ENCODE measurements around the gene CAMK2B.

CAMK2B gene

DNA sequence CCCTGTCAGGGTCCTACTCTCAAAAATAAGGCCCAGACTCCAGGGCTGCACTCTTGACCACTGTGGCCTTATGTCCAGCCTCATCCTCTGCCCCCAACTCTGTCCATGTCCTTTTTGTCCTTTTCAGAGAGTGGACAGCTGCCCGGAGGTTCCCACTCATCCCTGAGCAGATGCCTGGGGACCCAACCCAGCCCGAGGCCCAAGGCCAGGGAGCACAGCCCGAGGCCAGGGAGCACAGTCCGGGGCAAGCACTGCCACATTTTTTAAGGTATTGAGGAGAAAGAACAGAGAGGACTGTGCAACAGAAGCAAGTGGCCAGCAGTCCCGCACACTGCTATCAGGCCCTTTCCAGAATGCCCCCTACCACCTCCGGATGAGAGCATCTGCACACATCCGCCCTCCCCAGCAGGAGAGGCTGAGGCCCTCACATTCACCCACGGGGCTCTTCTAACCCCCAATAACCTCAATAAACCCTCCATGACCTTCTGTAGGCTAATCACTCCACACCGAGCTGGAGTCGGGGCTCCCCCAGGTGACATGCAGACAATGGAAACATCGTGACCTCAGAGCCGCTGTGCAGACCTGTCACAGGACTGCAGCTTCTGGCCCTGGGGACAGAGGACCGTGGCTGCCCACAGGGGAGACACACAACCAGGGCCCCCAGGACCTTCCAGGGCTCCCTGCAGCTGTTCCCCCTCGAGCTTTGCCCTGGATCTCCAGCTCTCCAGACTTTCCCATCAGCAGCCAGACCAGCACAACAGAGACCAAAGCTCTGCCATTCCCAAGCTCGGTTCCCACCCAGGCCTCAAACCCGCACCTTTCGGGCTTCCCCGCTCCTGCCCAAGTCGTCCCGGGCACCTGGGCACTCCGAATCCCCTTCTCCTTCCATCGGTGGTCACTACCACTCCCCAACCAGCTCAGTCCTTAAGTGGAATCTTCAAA, 51.4 kb downstream of the CAMK2B start:
- TF ChIP-seq POLR2A (IDR thresholded peaks at IDR 0.05; ENCODE audit: low read depth, low read length): no peak
- no peak for FAIRE-seq

DNA sequence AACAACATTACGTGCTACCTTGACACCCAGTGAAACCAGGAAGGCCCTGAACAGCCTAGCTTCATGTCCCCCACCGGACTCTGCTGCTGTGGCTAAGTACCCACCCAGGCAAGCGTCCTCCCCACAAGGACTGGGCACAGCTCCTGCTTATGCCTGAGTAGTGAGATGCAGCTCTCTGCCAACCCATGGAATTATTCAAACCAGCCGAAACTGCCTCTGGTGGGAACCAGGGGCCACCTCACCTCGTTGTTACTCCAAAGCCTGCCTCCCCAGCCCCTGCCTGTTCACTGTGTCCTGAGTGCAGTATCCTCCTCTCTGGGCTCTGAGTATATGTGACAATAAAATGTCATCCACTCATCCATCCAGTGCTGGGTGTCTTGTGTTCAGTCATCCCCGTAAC, 52.4 kb downstream of the CAMK2B start:
- no peak for FAIRE-seq
- DNase-seq (ENCODE audit: insufficient read length, low spot score): no peak
- TF ChIP-seq POLR2A (IDR thresholded peaks at IDR 0.05; ENCODE audit: low read depth, low read length): no peak

More for the DNA sequence above, 51.4 kb downstream of the CAMK2B start:
- DNase-seq (ENCODE audit: insufficient read length, low spot score): no peak

DNA sequence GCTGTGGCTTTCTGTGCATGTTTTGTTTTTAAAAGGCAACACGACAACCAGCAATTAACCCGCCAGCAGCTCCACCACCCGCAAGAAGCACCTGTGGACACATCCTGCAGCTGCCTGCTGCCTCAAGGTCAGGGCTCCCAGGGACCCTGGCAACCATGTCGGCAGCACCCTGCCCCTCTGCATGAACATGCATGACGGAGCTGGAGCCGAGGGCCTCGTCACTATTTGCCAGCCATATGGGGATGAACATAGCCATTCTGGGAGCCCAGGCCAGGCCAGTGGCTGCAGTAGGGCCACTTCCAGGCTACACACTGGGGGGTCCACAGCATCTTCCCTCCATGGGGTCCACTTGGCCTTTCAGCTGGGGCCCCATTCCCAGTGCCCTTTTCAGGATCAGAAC, 52.9 kb downstream of the CAMK2B start:
- FAIRE-seq: no peak
- no peak for DNase-seq (ENCODE audit: insufficient read length, low spot score)
- no peak for TF ChIP-seq POLR2A (IDR thresholded peaks at IDR 0.05; ENCODE audit: low read depth, low read length)

DNA sequence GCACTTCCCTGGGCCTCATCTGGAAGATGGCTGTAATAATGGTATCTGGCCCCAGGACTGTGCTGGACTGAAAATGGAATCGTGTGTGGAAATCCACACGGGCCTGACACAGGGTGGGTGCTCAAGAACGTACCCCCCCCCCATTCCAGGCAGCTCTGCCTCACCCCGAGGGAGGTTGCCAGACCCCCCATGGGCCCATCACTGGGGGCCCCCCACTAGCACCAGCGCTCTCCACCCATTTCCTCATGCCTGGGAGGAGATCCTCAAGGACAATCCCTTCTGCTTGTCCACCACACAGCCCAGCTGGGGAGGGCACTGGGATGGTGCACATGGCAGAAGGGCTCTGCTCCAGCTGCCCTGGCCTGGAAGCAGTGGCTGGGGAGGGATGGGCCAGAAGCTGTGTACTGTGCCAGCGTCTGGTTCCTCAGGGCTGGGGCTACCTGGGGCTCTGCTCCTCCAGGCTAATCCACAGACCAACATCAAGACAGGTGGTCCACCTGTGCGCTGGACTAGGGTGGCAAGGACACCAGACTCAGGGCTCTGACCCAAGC, 55.4 kb downstream of the CAMK2B start:
- no peak for DNase-seq (ENCODE audit: insufficient read length, low spot score)
- FAIRE-seq: no peak

DNA sequence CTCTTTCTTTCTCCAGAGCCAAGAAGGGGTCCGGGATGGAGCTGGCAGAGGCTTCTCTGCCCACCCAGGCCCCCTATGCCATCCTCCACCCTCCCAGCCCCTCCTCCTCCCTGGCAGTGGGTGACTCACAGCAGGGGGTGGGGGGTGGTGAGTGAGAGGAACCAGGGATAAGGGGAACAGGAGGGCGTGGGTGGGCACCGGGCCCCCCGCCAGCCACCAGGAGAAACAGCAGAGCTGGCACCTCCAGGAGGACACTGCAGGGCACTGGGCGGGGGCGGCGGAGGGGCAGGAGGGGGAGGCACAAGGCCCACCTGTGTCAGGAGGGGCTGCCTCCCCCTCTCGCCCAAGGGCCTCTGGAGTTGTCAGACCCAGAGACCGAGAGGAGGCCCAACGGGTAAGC, 56.0 kb downstream of the CAMK2B start:
- no peak for TF ChIP-seq POLR2A (IDR thresholded peaks at IDR 0.05; ENCODE audit: low read depth, low read length)
- FAIRE-seq (no peak), DNase-seq (ENCODE audit: insufficient read length, low spot score) (no peak)

More for the DNA sequence above, 55.4 kb downstream of the CAMK2B start:
- TF ChIP-seq POLR2A (IDR thresholded peaks at IDR 0.05; ENCODE audit: low read depth, low read length): no peak

DNA sequence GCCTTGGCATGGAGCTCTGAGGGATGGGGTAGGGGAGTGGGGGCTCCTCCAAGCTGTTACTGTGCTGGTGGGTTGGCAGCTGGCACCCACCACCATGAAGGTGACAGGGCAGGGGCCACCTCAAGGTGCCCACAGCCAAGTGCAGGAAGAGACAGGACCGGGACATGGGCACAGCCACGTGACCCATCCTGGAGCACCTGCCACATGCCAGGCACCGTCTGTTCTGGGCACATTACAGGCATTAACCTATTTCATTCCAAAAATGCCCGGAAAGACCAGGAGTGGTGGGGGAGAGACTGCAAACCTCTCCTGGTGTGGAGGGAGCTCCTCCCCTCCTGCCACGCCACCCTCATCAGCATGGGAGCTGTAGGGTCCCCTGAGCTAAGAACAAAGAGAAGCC, 56.7 kb downstream of the CAMK2B start:
- no peak for DNase-seq (ENCODE audit: insufficient read length, low spot score)
- no peak for TF ChIP-seq POLR2A (IDR thresholded peaks at IDR 0.05; ENCODE audit: low read depth, low read length)
- no peak for FAIRE-seq

DNA sequence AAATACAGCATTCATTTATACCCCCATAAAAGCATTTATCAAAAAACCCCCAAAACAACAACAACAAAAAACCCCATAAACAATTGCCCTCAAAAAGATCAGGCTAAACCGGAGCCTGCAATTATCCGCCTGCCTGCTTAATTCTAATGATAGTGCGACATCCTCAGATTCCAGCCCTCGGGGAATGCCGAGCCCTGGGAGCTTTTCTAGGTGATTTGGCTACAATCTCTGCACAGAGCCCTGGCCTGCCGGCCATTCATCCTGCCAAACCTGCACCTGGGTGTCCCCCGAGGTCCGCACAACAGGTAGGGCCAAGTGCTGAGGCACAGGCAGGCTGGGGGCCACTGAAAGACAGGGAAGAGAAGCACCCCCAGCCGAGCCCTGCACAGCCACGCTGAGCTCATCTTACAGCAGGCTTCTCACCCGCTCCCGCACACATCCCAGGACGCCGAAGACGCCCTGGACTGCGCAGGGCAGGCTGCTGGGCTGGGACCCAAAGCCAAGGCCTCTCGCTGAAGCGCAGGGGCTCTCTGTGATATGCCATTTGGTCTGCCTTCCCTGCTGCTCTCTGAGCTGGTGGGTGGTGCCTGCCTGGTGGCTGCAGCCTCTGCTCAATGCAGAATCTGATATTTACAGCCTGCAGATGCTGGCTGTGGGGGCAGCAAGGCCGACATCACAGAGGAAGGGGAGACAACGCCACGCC, 57.5 kb downstream of the CAMK2B start:
- FAIRE-seq: no peak
- no peak for TF ChIP-seq POLR2A (IDR thresholded peaks at IDR 0.05; ENCODE audit: low read depth, low read length)
- no peak for DNase-seq (ENCODE audit: insufficient read length, low spot score)

DNA sequence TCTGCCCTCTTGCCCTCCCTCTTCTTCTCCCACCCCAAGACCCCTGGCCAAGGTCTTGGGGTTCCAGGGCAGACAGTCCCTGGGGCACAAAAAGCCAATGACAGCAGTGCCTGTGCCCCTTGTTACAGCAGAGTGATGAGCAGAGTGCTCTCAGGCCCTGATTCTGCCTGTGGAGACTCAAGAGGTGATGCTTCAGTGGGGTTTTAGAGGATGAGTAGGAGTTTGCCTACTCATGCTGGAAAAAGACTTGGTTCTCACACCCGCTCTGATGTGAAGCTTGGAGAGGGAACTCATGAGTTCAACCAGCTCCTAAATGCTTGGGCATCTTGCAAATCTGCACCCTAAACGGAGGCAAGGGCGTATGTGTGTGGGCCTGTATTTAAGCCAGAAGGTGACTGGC, 58.2 kb downstream of the CAMK2B start:
- no peak for FAIRE-seq
- no peak for TF ChIP-seq POLR2A (IDR thresholded peaks at IDR 0.05; ENCODE audit: low read depth, low read length)
- DNase-seq (ENCODE audit: insufficient read length, low spot score): no peak

DNA sequence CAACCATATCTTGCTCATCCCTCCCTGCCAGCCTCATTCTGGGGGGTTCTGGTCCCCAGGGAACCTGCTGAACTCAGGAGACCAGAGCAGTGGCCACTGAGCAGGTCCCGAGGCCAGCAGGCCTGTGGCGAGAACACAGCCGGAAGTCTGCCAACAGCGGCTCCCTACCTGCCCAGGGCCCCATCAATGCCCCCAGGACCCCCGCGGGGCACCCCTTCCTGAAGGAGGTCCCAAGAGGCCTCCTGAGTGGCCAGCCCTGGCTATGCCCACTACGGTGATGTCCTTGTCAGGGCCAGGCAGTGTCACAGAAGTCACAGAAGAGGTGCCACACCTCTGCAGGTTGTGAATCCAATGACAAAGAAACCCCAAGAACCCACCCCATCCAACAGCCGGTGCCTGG, 58.9 kb downstream of the CAMK2B start:
- TF ChIP-seq POLR2A (IDR thresholded peaks at IDR 0.05; ENCODE audit: low read depth, low read length): no peak
- no peak for DNase-seq (ENCODE audit: insufficient read length, low spot score)
- no peak for FAIRE-seq

DNA sequence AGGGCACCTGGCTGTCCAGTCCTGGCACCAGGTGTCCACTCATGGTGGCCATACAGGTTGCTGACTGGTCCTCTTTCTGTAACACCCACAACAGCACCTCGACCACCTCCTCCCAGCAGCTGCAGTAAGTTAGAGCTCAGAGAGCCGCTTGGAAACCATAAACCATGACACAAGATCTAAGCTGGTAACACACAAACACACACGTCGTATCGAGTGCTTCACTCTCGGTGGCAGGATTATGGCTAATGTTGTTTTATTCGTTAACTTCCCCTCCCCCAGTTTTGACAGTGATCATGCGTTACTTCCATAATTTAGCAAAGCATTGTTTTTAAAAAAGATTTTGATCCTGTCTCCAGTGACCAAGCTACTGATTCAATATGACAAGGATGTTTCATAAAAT, 59.7 kb downstream of the CAMK2B start:
- DNase-seq (ENCODE audit: insufficient read length, low spot score): no peak
- no peak for FAIRE-seq
- no peak for TF ChIP-seq POLR2A (IDR thresholded peaks at IDR 0.05; ENCODE audit: low read depth, low read length)

DNA sequence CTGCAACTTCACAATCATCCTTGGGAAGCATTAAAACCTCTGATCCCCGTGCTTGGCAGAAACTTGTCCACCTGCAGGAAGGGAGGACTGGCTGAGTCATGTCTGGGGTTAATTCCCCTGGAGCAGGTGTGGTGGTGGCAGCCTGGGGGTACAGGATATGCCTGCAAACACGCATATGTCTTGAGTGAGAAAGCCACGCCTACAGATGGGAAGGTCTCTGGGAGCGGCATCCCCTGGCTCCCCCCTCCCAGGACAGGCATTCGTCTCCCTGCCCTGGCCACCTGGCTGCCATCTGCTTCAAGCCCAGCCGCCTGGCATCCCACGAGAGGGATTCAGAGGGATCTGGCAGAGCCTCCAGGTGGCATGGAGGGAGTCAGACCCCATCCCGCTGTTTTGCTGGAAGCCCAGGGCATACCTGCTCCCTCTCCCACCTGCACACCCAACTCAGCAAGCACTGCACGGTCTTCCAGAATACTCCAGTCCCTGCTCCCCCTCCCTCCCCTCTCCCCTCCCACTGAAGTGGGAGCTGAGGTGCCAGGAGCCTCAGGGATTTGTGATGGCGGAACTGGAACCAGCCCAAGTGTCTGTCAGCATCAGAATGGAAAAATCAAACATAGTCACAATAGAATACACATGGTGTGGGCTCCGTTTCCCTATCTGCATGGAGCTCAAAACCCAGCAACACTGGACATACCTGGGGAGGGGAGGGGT, 61.0 kb downstream of the CAMK2B start:
- FAIRE-seq (no peak), DNase-seq (ENCODE audit: insufficient read length, low spot score) (no peak)
- TF ChIP-seq POLR2A (IDR thresholded peaks at IDR 0.05; ENCODE audit: low read depth, low read length): no peak

DNA sequence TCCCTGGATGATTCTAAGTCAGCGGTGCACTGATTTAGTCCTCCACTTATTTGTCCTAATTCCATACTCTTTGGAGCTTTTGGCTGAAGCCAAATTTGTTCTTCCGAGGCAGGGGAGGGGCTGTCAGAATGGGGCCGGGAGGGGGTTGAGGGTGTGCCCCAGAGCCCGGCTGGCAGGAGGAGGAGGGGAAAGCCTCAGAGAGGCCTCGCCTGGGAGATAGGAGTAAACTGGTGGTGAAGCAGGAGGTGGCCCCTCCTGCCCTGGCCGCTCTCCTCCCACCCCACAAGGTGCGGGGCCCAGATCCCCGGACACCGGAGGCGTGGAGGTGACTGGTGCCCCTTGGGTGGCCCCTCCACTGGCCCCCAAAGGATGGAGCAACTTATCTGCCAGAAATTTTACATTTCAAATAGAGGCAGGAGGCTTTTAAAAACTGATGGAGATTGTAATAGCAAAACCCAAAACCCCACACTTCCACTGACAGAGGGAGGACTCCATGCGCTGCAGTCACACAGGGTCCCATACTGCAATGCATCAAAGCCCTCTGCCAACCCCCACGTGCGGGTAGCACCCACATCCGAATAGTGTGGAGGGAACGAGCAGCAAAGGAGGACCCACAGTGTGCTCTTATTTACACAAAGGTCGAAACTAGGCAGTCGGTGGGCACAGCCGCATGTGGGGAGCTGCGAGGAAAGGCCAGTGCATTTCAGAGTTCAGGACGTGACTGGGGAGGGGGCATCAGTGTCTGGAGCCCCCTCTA, 61.9 kb downstream of the CAMK2B start:
- TF ChIP-seq POLR2A (IDR thresholded peaks at IDR 0.05; ENCODE audit: low read depth, low read length): no peak
- DNase-seq (ENCODE audit: insufficient read length, low spot score) (no peak), FAIRE-seq (no peak)

DNA sequence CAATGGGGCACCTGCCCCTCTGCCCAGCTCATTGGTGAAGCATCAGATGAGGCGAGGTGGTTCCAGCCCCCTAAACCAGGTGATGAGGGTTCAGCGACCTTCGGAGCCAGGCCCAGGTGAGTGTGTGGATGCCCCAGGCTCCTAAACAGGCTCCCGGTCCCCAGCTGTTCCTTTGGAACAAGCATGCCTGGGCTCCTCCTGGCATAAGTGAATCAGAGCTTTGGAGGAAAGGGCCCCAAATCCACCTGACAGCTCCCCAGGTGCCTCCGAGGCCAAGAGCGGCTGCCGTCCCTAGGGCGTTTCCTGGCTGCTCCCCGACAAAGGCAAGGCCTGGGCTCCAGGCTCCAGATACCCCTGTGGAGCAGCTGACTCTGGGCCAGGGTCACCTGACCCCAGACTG, 63.4 kb downstream of the CAMK2B start:
- no peak for TF ChIP-seq POLR2A (IDR thresholded peaks at IDR 0.05; ENCODE audit: low read depth, low read length)
- FAIRE-seq: no peak
- no peak for DNase-seq (ENCODE audit: insufficient read length, low spot score)

Measured in H54 (cell line).